ENCODE measurements around the gene SRGAP3.

- TF ChIP-seq CTCF (IDR thresholded peaks at IDR 0.05) (no peak), POLR2A (IDR thresholded peaks at IDR 0.05) (no peak)
Measured at GRCh38 chr3:9059489-9060400, 189.7 kb downstream of the SRGAP3 start.
